Measurements from ENCODE around the gene MRPL54. TPM values are rescaled to one million over a fixed set of nuclear protein-coding genes. Genes with fewer than 3 reads are reported as not detected.

Gene MRPL54
- total RNA-seq, 1 experiment from 2014 or later = 67.1 TPM

DNA sequence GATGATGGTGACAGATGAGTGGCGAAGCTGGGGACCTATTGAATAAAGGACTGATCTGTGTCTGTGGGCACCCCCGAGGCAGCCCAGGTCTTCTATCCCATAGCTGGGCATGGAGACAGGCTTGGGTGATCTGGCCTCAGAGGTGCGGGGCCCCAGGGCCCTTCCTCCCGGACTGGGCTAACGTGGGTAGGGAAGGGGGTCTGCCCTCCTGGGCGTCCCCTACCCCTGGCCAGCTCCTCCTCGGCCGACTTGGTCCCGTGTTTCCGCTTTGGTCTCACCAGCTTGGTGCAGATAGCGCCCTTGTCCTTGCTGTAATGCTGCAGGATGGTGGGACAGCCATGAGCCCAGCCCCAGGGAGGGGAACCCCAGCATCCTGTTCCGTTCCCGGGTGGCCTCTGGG lies 20.4 kb downstream of the MRPL54 start:
- no peak for TF ChIP-seq RAD21 (IDR thresholded peaks at IDR 0.05; ENCODE audit: low read depth)
- TF ChIP-seq, protein P1, sequence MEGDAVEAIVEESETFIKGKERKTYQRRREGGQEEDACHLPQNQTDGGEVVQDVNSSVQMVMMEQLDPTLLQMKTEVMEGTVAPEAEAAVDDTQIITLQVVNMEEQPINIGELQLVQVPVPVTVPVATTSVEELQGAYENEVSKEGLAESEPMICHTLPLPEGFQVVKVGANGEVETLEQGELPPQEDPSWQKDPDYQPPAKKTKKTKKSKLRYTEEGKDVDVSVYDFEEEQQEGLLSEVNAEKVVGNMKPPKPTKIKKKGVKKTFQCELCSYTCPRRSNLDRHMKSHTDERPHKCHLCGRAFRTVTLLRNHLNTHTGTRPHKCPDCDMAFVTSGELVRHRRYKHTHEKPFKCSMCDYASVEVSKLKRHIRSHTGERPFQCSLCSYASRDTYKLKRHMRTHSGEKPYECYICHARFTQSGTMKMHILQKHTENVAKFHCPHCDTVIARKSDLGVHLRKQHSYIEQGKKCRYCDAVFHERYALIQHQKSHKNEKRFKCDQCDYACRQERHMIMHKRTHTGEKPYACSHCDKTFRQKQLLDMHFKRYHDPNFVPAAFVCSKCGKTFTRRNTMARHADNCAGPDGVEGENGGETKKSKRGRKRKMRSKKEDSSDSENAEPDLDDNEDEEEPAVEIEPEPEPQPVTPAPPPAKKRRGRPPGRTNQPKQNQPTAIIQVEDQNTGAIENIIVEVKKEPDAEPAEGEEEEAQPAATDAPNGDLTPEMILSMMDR (IDR thresholded peaks at IDR 0.05 in 2 of 3, conservative IDR thresholded peaks at IDR 0.05 in 1 of 3; ENCODE audit: borderline replicate concordance in 1 of 3, insufficient read depth in 1 of 3, low read depth in 2 of 3, low read length in 2 of 3) = no peak
- TF ChIP-seq SIN3A (IDR thresholded peaks at IDR 0.05; ENCODE audit: low read depth) = no peak
- no peak for TF ChIP-seq JUND (IDR thresholded peaks at IDR 0.05)
- Histone ChIP-seq H3K27me3 (ENCODE audit: insufficient read depth, low read length) (no peaks in the 10 kb centered on the region), H3K4me2 (ENCODE audit: low read length) (no peak overlapping the region), H2AFZ (ENCODE audit: low read depth, low read length, poor library complexity, severe bottlenecking) (no peak overlapping the region), H3K9me3 (ENCODE audit: control insufficient read depth in 1 of 2, insufficient read depth in 1 of 2, low read depth in 1 of 2, low read length in 2 of 2) (peaks cover 9 to 21% of the 10 kb centered on the region in 2 experiments; a peak in 3 of 4 replicates), H3K9me2 (ENCODE audit: insufficient read depth) (no peaks in the 10 kb centered on the region), H3K36me3 (ENCODE audit: control insufficient read depth in 1 of 2, insufficient read depth in 2 of 2, low read length in 2 of 2) (no peaks in the 10 kb centered on the region), H3K4me3 (replicated peaks in 1 of 2; ENCODE audit: low read depth in 1 of 2, low read length in 2 of 2) (no peak overlapping the region), H3K79me2 (ENCODE audit: insufficient read depth, low read length) (no peaks in the 10 kb centered on the region), H3K27ac (ENCODE audit: low read depth, low read length) (no peak overlapping the region), H3K9ac (ENCODE audit: low read length) (no peak overlapping the region), H4K20me1 (ENCODE audit: insufficient read depth) (no peaks in the 10 kb centered on the region), H3K4me1 (ENCODE audit: control insufficient read depth in 1 of 2, insufficient read depth in 2 of 2, low read length in 2 of 2) (no peaks in the 10 kb centered on the region)
- ChIA-PET RAD21 (ENCODE audit: low non-redundant PET in 1 of 2, low total read pairs in 2 of 2, uncharacterized antibody in 2 of 2, unreplicated experiment in 2 of 2) (no interaction called here), CTCF (no interaction called here), POLR2A (interaction anchor here (1.6 kb wide), 1 partner anchor 20 kb away, joined by 4 read pairs; the partner anchor contains the start of gene MRPL54)
- DNase-seq (ENCODE audit: low read depth, low spot score) = no peak
- no peak for ATAC-seq
- BruUV-seq (replicated peaks) = no TSS peak
- intact Hi-C loops (cut with micrococcal nuclease) = no loop called here

DNA sequence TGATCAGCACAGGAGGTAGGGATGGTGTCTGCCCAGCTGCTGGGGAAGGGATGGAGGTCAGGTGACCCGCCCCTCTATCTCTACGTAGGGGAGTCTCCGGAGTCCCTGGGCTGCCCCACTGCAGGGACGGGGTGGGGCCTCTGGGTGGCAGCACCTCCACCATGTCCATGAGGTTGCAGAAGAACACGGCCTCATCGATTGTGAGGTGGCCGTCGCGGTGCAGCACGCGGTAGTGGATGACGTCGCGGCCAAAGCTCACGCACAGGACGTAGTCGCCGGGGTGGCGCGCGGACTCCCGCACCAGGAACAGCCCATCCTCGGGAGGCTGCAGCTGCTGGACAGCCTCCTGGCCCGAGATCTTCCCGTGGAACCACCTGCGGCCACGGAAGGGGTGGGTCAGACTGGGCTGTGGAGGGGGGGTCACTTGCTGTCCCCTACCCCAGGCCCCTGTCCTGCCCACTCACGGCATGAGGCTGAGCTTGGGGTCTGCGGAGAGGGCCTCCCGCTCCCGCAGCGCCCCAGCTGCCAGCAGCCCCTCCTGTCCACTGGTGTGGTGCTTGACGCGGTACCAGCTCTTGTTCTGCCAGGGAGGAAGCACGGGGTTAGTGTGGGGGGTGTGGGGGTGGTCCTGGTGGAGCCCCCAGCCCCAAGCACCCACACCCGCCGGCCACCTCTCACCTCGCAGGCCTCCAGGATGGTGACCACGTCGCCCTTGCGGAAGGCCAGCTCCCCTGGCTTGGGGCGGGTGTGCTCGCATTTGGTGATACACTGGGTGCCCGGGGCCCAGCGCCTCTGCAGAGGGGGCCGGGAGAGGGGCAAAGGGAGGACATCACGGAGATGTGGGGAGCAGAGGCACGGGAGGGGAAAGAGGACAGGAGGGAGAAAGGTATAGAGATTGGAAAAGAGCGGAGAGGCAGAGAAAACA lies 21.4 kb downstream of the MRPL54 start:
- peaks cover 9 to 21% of the 10 kb centered on the region in 2 experiments; a peak in 3 of 4 replicates for H3K9me3 ChIP-seq (ENCODE audit: control insufficient read depth in 1 of 2, insufficient read depth in 1 of 2, low read depth in 1 of 2, low read length in 2 of 2)
- intact Hi-C loops (cut with micrococcal nuclease) = no loop called here
- no peaks in the 10 kb centered on the region for H3K36me3 ChIP-seq (ENCODE audit: control insufficient read depth in 1 of 2, insufficient read depth in 2 of 2, low read length in 2 of 2)
- CTCF ChIA-PET = no interaction called here
- H2AFZ ChIP-seq (ENCODE audit: low read depth, low read length, poor library complexity, severe bottlenecking) = no peak overlapping the region
- DNase-seq (ENCODE audit: low read depth, low spot score) (no peak), ATAC-seq (peak; percentile 57)
- TF ChIP-seq, protein P1 (IDR thresholded peaks at IDR 0.05 in 2 of 3, conservative IDR thresholded peaks at IDR 0.05 in 1 of 3; ENCODE audit: borderline replicate concordance in 1 of 3, insufficient read depth in 1 of 3, low read depth in 2 of 3, low read length in 2 of 3) = peak; percentile 14 to 51 (median 42); a peak in 4 of 6 replicates
- no peak for TF ChIP-seq FOSL1 (IDR thresholded peaks at IDR 0.05; ENCODE audit: low read depth)
- POLR2A ChIA-PET = interaction anchor here (1.6 kb wide), 1 partner anchor 21 kb away, joined by 4 read pairs; the partner anchor contains the start of gene MRPL54
- H3K27me3 ChIP-seq (ENCODE audit: insufficient read depth, low read length) = no peaks in the 10 kb centered on the region
- H3K4me3 ChIP-seq (replicated peaks in 1 of 2; ENCODE audit: low read depth in 1 of 2, low read length in 2 of 2) = no peak overlapping the region
- H3K27ac ChIP-seq (ENCODE audit: low read depth, low read length) = no peak overlapping the region
- no peak overlapping the region for H3K4me2 ChIP-seq (ENCODE audit: low read length)
- H3K79me2 ChIP-seq (ENCODE audit: insufficient read depth, low read length) = no peaks in the 10 kb centered on the region
- H3K4me1 ChIP-seq (ENCODE audit: control insufficient read depth in 1 of 2, insufficient read depth in 2 of 2, low read length in 2 of 2) = no peaks in the 10 kb centered on the region
- no TSS peak for BruUV-seq (replicated peaks)
- H3K9ac ChIP-seq (ENCODE audit: low read length) = no peak overlapping the region
- H4K20me1 ChIP-seq (ENCODE audit: insufficient read depth) = no peaks in the 10 kb centered on the region
- no peaks in the 10 kb centered on the region for H3K9me2 ChIP-seq (ENCODE audit: insufficient read depth)
- RAD21 ChIA-PET (ENCODE audit: low non-redundant PET in 1 of 2, low total read pairs in 2 of 2, uncharacterized antibody in 2 of 2, unreplicated experiment in 2 of 2) = no interaction called here

Measured in HCT116 (cell line).